Measurements from ENCODE around the gene PCDHGA7.

- TF ChIP-seq POLR2A (IDR thresholded peaks at IDR 0.05) = no peak
- TF ChIP-seq CTCF (IDR thresholded peaks at IDR 0.05) = no peak
Observed at GRCh38 chr5:141392429-141393198, 10.1 kb downstream of the PCDHGA7 start, which contains the start of gene PCDHGA8.

Measured in right lobe of liver (tissue), 4 donors.